Uterus (tissue), 4 donors: ENCODE results near the gene HECTD2. TPM values are rescaled to one million over a fixed set of nuclear protein-coding genes. Genes with fewer than 3 reads are reported as not detected.
"Not testable (repeated sequence)": the region's sequence is repeated elsewhere in the genome, so short reads cannot be mapped to it uniquely, and the experiment has no call there.

ENCODE experiments used
- DNase-seq, 2 donors: peaks; one replicate each; pipeline ENCODE4 v3.0.0-alpha.2; 2019 to 2020
- H3K27ac ChIP-seq, 2 donors: fragments of 200-600 bp; sonication (generic); 1 replicate in 1 of 2; 2 replicates in 1 of 2; pipeline ENCODE4 v1.5.1; 2016 to 2018
- H3K27me3 ChIP-seq, 2 donors: fragments of 200-600 bp; sonication (generic); one replicate each; pipeline ENCODE4 v1.5.1; 2018 to 2019; ENCODE audit warnings: control low read depth in 1 of 2
- H3K36me3 ChIP-seq, 2 donors: fragments of 200-600 bp; sonication (generic); one replicate each; pipeline ENCODE4 v1.5.1; 2019; ENCODE audit warnings: control low read depth in 1 of 2
- H3K4me1 ChIP-seq, 2 donors: fragments of 200-600 bp; sonication (generic); one replicate each; pipeline ENCODE4 v1.5.1; 2018 to 2019; ENCODE audit warnings: control low read depth in 1 of 2
- H3K4me3 ChIP-seq, 2 donors: fragments of 200-600 bp; sonication (generic); 1 replicate in 1 of 2; 2 replicates in 1 of 2; pipeline ENCODE4 v1.5.1; 2018 to 2019; ENCODE audit warnings: mild to moderate bottlenecking in 1 of 2
- H3K9me3 ChIP-seq, 2 donors: fragments of 200-600 bp; sonication (generic); one replicate each; pipeline ENCODE4 v1.5.1; 2019; ENCODE audit warnings: control low read depth in 1 of 2
- CTCF ChIP-seq, 4 experiments: fragments of 200-600 bp in 2 of 4; fragments of 450-650 bp in 2 of 4; sonication (generic) in 2 of 4; IDR thresholded peaks; one replicate each; pipeline ENCODE4 v1.5.1; 2016 to 2019; ENCODE audit warnings: antibody characterized with exemption in 4 of 4, mild to moderate bottlenecking in 2 of 4, moderate library complexity in 1 of 4
- POLR2A ChIP-seq, 2 donors: fragments of 450-650 bp; IDR thresholded peaks; one replicate each; pipeline ENCODE4 v1.6.1; 2016; ENCODE audit warnings: antibody characterized with exemption in 2 of 2, mild to moderate bottlenecking in 1 of 2, moderate library complexity in 1 of 2
- intact Hi-C: fragments of 100-400 bp; cut with DNase I; formaldehyde crosslinking; loops from one replicate; pipeline ENCODE4 v1.15.1; 2023; ENCODE audit warnings: low total_unique reads
- total RNA-seq, 4 donors: library from RNA; depleted of rRNA in 3 of 4; stranded (reverse); fragments of >200 nt in 3 of 4; gene quantifications; one replicate each; pipeline versions ENCODE4 v1.1.0 to v1.2.4, GENCODE V29; 2014 to 2023
- donor health status: DM: yes; HTN: yes; CAD: no.

HECTD2 gene
- total RNA-seq, result 10 to 100 TPM; 21.0 to 65.7 (median 33.2) TPM

GRCh38 chr10:91409869-91410637 lies at the start of gene HECTD2:
Gene HECTD2 (plus strand): TSS chr10:91410344. CDS start chr10:91410439, 95 bp downstream.
- Histone ChIP-seq H3K27ac (peak within 1 kb of the TSS; percentile 100), H3K27me3 (no peaks in the 10 kb centered on the region), H3K36me3 (no peaks in the 10 kb centered on the region), H3K4me3 (peak within 1 kb of the TSS; percentile 91 to 98), H3K4me1 (peaks cover 0 to 4% of the 10 kb centered on the region in 2 donors), H3K9me3 (no peaks in the 10 kb centered on the region)
- intact Hi-C loops, result loop anchor here (5.0 kb wide), 1 partner anchor 222 kb away; the partner anchor contains the start of gene PPP1R3C
- peak; percentile 72 to 85 for DNase-seq
- TF ChIP-seq POLR2A (IDR thresholded peaks at IDR 0.05) (peak; percentile 12 to 59), CTCF (IDR thresholded peaks at IDR 0.05) (peak in 3 of 4 experiments; percentile 64 to 82 (median 64))

GRCh38 chr10:91360461-91360860 lies 49.7 kb upstream of the HECTD2 start:
- H3K27ac ChIP-seq, result no peak overlapping the region
- no peak for DNase-seq
- H3K36me3 ChIP-seq, result no peaks in the 10 kb centered on the region
- no peaks in the 10 kb centered on the region for H3K4me1 ChIP-seq
- no peak overlapping the region for H3K4me3 ChIP-seq
- no peaks in the 10 kb centered on the region for H3K27me3 ChIP-seq
- intact Hi-C loops, result no loop called here
- H3K9me3 ChIP-seq, result no peaks in the 10 kb centered on the region
- no peak for TF ChIP-seq CTCF (IDR thresholded peaks at IDR 0.05)
- TF ChIP-seq POLR2A (IDR thresholded peaks at IDR 0.05), result no peak

- H3K36me3 ChIP-seq, DNase-seq, H3K4me3 ChIP-seq, H3K4me1 ChIP-seq, H3K27me3 ChIP-seq, intact Hi-C loops, H3K27ac ChIP-seq, H3K9me3 ChIP-seq: not testable (repeated sequence)
These were observed 44.6 kb upstream of the HECTD2 start for GRCh38 chr10:91365519-91365918.

GRCh38 chr10:91366704-91367103 lies 43.4 kb upstream of the HECTD2 start:
- H3K36me3 ChIP-seq, result no peaks in the 10 kb centered on the region
- H3K27me3 ChIP-seq, result no peaks in the 10 kb centered on the region
- TF ChIP-seq POLR2A (IDR thresholded peaks at IDR 0.05), result no peak
- no peak for TF ChIP-seq CTCF (IDR thresholded peaks at IDR 0.05)
- DNase-seq, result no peak
- intact Hi-C loops, result no loop called here
- H3K4me1 ChIP-seq, result no peaks in the 10 kb centered on the region
- H3K27ac ChIP-seq, result no peak overlapping the region
- H3K4me3 ChIP-seq, result no peak overlapping the region
- H3K9me3 ChIP-seq, result no peaks in the 10 kb centered on the region

- no peak for TF ChIP-seq POLR2A (IDR thresholded peaks at IDR 0.05)
- TF ChIP-seq CTCF (IDR thresholded peaks at IDR 0.05), result no peak
These were observed 43.0 kb upstream of the HECTD2 start for GRCh38 chr10:91367127-91367531.

More at GRCh38 chr10:91367127-91367531, 43.0 kb upstream of the HECTD2 start:
- Histone ChIP-seq H3K4me3 (no peak overlapping the region), H3K27ac (no peak overlapping the region), H3K36me3 (no peaks in the 10 kb centered on the region), H3K27me3 (no peaks in the 10 kb centered on the region), H3K9me3 (no peaks in the 10 kb centered on the region), H3K4me1 (no peaks in the 10 kb centered on the region)
- intact Hi-C loops, result no loop called here
- no peak for DNase-seq
